Retinal pigment epithelial cell (primary cell): ENCODE measurements around the gene VRK3.
A peak's percentile ranks its signal among the peaks of the same experiment; 100 is the strongest.

Source experiments
- DNase-seq: peaks from one replicate; pipeline ENCODE4 v3.0.0-alpha.2; 2010; ENCODE audit warnings: low read depth
- H3K4me3 ChIP-seq: 2 replicates; pipeline ENCODE4 v1.5.1; 2011; ENCODE audit warnings: mild to moderate bottlenecking, low read length, control low read depth, moderate library complexity
- TF ChIP-seq, protein P1 (sequence below): conservative IDR thresholded peaks from 2 replicates; pipeline ENCODE4 v1.5.1; 2011; ENCODE audit warnings: low read depth, low read length, control low read depth, inconsistent platforms

VRK3 gene

DNA sequence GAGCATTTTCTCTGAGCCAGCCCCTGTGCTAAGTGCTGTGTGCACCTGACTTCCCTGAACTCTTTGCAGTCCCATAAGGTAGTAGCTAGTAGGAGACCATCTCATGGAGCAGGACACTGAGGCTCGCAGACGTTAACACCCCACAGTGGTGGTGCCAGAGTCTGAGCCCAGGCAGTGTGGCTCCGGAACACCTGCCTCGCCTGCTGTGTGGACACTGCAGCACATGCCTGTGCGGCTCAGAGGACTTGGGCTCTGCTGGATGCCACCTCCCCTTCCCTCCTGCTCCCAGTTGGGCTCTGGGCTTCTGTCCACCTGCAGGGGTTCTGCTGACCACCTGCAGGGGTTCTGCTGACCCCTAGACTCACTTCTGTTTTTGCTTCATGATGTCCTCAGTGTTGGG lies 37.2 kb downstream of the VRK3 start:
- H3K4me3 ChIP-seq, result no peak overlapping the region
- no peak for DNase-seq
- TF ChIP-seq, protein P1, sequence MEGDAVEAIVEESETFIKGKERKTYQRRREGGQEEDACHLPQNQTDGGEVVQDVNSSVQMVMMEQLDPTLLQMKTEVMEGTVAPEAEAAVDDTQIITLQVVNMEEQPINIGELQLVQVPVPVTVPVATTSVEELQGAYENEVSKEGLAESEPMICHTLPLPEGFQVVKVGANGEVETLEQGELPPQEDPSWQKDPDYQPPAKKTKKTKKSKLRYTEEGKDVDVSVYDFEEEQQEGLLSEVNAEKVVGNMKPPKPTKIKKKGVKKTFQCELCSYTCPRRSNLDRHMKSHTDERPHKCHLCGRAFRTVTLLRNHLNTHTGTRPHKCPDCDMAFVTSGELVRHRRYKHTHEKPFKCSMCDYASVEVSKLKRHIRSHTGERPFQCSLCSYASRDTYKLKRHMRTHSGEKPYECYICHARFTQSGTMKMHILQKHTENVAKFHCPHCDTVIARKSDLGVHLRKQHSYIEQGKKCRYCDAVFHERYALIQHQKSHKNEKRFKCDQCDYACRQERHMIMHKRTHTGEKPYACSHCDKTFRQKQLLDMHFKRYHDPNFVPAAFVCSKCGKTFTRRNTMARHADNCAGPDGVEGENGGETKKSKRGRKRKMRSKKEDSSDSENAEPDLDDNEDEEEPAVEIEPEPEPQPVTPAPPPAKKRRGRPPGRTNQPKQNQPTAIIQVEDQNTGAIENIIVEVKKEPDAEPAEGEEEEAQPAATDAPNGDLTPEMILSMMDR, result no peak

DNA sequence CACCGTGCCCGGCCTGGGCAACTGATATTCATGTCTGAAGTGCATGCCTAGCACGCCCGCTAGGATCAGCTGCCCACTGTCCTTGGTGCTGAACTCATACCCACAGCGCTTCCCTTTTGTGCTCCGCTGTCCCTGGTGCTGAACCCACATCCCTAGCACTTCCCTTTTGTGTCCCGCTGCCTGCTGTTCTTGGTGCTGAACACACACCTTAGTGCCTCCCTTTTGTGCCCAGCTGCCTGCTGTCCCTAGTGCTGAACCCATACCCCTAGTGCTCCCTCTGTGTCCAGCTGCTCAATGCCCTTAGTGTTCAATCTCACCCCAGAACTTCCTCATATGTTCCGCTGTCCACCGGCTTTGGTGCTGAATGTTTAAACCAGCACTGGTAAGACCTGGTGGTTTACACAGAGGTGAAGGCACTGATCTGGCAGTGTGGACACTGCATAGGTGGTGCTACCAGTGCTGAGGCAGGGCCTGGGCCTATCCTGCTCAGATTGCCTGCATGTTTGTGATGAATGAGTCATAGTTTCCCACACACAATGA lies 37.9 kb downstream of the VRK3 start:
- no peak overlapping the region for H3K4me3 ChIP-seq
- peak; percentile 86 for DNase-seq
- TF ChIP-seq, protein P1, result peak; percentile 17

DNA sequence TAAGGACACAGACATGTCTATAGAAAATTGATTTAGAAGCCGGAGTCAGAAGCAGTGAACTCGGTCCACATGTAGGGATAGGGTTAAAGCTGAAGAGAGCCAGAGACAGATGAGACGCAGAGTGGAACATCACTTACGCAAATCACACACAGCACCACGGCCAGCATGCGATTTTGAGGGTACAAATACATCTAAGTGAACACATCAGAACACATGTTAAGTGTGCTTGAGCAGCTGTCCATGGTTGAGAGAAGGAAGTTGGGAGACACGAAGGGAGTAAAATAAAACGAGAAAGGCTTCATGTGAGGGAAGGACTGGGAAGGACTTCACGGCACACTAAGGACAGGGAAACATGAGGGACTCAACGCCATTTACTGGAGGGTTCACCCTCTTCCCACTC lies 38.8 kb downstream of the VRK3 start:
- TF ChIP-seq, protein P1, result no peak
- no peak for DNase-seq
- no peak overlapping the region for H3K4me3 ChIP-seq

DNA sequence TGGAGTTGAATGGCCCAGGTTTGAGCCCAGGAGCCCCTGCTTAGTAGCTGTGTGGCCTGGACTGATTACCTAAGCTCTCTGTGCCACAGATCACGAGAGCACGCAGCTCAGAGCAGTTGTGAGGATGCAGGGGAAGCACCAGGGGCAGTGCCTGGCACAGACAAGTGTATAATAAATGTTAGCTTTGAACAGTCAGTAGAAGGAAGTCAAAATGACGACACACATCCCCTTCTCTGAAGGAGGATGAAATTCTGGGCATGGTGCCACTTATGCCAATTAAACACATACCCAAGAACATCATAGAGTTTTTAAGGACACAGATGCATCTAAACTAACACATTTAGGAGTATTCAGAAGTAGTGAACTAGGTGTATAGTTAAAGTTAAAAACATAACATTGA lies 39.3 kb downstream of the VRK3 start:
- DNase-seq, result no peak
- H3K4me3 ChIP-seq, result no peak overlapping the region
- TF ChIP-seq, protein P1, result no peak

DNA sequence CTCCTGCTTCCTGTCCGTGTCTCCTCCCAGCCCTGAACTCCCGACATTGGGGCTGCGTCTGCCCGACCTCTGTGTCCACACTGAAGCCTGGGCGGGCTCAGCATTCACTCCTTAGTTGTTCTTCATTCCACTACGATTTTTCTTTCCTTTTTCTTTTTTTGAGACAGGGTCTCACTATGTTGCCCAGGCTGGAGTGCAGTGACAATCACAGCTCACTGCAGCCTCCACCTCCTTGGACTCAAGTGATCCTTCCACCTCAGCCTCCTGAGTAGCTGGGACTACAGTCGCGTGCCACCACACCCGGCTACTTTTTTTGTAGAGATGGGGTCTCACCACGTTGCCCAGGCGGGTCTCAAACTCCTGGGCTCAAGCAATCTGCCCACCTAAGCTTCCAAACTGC lies 40.7 kb downstream of the VRK3 start:
- DNase-seq, result no peak
- no peak overlapping the region for H3K4me3 ChIP-seq
- TF ChIP-seq, protein P1, result no peak

DNA sequence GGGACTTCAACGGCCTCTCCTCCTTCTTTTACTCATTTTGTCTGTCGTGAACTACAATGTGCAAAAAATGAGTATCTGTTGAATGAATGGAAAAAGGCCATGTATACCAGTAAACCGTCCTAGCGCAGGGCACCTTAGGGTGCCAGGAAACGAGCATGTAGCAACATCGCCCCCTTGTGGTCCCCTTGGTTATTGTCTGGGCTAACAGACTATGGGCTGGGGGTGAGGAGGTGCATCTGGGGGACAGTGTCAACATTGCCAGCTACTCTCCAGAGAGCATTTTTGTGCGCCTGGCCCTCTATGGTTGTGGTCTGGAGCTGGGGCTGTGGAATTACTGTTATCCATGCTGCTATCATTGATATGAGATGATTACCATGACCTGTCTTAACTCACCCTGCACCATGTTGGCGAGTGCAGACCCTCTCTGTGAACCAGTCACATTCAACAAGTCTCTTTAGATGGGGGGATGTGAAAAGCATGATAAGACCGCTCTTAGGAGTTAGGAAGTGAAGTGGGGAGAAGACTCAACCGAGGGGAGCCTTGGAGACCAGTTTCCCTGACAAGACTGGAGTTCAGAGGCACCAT lies 41.4 kb downstream of the VRK3 start:
- TF ChIP-seq, protein P1, result peak; percentile 85
- no peak for DNase-seq
- no peak overlapping the region for H3K4me3 ChIP-seq

DNA sequence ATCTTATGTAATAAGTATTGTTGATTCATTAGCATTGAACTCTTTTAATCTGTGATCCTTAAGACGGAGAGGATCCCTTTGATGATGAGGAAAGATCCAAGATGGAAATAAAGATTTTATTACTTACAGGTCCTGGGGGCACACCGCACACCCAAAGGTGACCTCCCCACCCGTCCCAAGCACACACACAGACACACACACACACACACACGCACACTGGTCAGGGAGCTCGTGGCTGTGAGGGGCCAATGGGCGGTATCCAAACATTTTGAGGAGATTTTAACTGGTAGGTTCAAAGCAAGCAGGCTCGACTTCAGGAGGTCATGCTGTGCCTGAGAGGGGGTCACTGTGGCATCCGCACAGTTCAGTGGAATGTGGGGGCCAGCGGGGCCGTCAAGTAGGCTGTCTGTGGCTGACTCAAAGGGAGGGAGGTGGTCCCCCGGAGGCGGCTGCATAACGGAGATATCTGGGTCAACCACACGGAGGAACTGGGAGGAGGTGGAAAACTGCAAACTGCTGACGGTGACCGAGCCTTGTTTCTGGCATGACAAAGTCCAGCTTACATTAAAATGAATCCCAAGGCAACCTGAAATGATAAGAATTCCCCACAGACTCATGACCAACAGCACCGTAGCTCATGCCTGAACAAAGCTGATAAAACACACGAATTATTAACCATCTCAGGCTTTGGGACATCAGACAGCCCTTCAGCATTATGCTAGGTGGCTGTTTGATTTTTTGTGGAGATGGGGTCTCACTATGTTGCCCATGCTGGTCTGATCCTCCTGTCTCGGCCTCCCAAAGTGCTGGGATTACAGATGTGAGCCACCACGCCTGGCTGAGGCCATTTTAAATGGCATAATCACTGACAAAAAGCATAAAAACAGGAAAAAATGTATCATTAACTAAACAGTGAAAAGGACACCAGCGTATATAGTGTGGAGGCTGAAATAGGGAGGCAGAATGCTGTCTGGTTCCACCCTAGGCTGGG lies 43.3 kb downstream of the VRK3 start:
- H3K4me3 ChIP-seq, result no peak overlapping the region
- TF ChIP-seq, protein P1, result no peak
- DNase-seq, result no peak
